Measurements from ENCODE around the gene UPB1. TPM values are rescaled to one million over a fixed set of nuclear protein-coding genes. Genes with fewer than 3 reads are reported as not detected.
A peak's percentile ranks its signal among the peaks of the same experiment; 100 is the strongest.

The UPB1 gene
- total and polyA plus RNA-seq, 10 of the 15 experiments (the other 5 are each of a cell fraction or from before 2014, with no cell fraction given), result 0.89 to 20.5 (median 3.1) TPM

DNA sequence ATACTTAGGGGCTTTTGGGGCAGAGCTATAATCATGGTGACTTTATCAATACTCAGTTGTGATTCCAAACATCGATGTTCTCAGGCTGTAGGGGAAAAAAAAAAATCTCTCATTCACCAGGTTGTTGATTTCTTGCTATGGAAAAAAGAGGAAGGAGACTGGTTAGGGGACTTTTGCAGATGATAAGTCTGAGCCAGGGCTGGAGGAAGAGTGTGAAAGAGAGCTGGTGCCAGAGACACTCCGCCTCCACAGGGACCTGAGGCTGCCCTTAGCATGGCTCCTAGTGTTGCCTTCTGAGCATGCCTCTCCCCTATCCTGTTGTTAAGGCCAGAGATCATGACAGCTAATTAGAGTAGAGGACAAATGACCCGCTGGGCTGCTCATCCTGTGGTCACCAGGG, 16.9 kb downstream of the UPB1 start (continued):
- TF ChIP-seq, protein P1, sequence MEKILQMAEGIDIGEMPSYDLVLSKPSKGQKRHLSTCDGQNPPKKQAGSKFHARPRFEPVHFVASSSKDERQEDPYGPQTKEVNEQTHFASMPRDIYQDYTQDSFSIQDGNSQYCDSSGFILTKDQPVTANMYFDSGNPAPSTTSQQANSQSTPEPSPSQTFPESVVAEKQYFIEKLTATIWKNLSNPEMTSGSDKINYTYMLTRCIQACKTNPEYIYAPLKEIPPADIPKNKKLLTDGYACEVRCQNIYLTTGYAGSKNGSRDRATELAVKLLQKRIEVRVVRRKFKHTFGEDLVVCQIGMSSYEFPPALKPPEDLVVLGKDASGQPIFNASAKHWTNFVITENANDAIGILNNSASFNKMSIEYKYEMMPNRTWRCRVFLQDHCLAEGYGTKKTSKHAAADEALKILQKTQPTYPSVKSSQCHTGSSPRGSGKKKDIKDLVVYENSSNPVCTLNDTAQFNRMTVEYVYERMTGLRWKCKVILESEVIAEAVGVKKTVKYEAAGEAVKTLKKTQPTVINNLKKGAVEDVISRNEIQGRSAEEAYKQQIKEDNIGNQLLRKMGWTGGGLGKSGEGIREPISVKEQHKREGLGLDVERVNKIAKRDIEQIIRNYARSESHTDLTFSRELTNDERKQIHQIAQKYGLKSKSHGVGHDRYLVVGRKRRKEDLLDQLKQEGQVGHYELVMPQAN (conservative IDR thresholded peaks at IDR 0.05), result no peak
- TF ChIP-seq ETV6 (conservative IDR thresholded peaks at IDR 0.05 in 1 of 2, IDR thresholded peaks at IDR 0.05 in 1 of 2; ENCODE audit: borderline replicate concordance in 1 of 2, low read depth in 1 of 2) (no peak), IKZF1 (conservative IDR thresholded peaks at IDR 0.05) (peak; percentile 55; the same call in 1 of the 2 replicates), SPI1 (IDR thresholded peaks at IDR 0.05; ENCODE audit: borderline replicate concordance, insufficient read depth, low read depth, low read length) (peak; percentile 51; the same call in 1 of the 2 replicates), IKZF2 (IDR thresholded peaks at IDR 0.05) (peak; percentile 39 to 52; a peak in 2 of 4 replicates), EED (IDR thresholded peaks at IDR 0.05; ENCODE audit: low read depth) (0 out of 2 replicates have a peak, but pooled peaks have one; percentile 19)
- TF ChIP-seq, protein P2, sequence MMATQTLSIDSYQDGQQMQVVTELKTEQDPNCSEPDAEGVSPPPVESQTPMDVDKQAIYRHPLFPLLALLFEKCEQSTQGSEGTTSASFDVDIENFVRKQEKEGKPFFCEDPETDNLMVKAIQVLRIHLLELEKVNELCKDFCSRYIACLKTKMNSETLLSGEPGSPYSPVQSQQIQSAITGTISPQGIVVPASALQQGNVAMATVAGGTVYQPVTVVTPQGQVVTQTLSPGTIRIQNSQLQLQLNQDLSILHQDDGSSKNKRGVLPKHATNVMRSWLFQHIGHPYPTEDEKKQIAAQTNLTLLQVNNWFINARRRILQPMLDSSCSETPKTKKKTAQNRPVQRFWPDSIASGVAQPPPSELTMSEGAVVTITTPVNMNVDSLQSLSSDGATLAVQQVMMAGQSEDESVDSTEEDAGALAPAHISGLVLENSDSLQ (IDR thresholded peaks at IDR 0.05), result no peak

Data from GM12878 (cell line).